Measurements from ENCODE around the gene L3MBTL2. TPM values are rescaled to one million over a fixed set of nuclear protein-coding genes. Genes with fewer than 3 reads are reported as not detected.

Gene L3MBTL2
- total and polyA plus RNA-seq, 7 donors, result 7.2 to 15.8 (median 11.4) TPM

GRCh38 chr22:41216984-41217383 lies 11.9 kb downstream of the L3MBTL2 start:
- Histone ChIP-seq H3K36me3 (ENCODE audit: insufficient read depth in 1 of 2, low read depth in 1 of 2) (peaks cover 0 to 82% of the 10 kb centered on the region in 2 donors), H3K27ac (peak overlapping the region; percentile 62), H3K4me3 (no peak overlapping the region), H3K27me3 (ENCODE audit: insufficient read depth in 3 of 3, low read length in 2 of 3) (no peaks in the 10 kb centered on the region), H3K9me3 (no peaks in the 10 kb centered on the region), H3K4me1 (peaks cover 9% of the 10 kb centered on the region)
- intact Hi-C loops (cut with DNase I), result no loop called here
- ATAC-seq, result peak; percentile 14 to 39 (median 22)
- TF ChIP-seq CTCF (IDR thresholded peaks at IDR 0.05), result no peak
- WGBS, 3 donors, result 60 to 69% (median 66%) methylated on average over 13 of the region's 13 CpGs
- no peak for DNase-seq

DNA sequence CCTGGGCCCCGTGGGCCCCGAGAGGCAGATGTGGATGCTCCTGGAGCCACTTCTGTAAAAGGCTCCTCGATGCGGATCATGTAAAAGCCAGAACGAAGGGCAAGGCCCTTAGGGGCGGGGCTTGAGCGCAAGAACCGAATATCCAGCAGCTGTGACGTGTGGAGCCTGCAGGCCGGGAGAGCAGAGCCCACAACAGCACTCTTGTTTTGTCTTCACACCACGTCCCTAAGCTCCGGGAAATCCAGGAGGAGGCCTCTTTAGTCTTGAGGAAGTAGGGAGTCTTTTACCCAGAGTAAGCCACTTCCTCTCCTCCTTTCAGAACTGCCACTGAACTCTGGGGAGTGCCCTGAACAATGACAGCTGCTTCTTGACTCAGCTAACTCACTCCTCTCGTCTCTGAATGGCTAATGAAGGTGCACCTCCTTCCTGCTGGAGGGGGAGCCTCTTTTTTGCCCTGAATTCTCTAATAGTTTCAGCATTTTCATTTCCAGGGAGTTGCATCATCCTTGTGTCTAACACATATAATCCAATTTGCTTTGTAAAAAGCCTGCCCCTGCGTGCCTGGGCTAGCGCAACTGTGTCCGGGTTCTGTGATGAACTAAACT lies 12.5 kb downstream of the L3MBTL2 start:
- Histone ChIP-seq H3K4me3 (no peak overlapping the region), H3K36me3 (ENCODE audit: insufficient read depth in 1 of 2, low read depth in 1 of 2) (peaks cover 0 to 84% of the 10 kb centered on the region in 2 donors), H3K9me3 (no peaks in the 10 kb centered on the region), H3K27me3 (ENCODE audit: insufficient read depth in 3 of 3, low read length in 2 of 3) (no peaks in the 10 kb centered on the region), H3K4me1 (peaks cover 9% of the 10 kb centered on the region), H3K27ac (peak overlapping the region; percentile 62)
- intact Hi-C loops (cut with DNase I), result no loop called here
- DNase-seq, result peak; percentile 66 to 81
- TF ChIP-seq CTCF (IDR thresholded peaks at IDR 0.05), result no peak
- ATAC-seq, result peak; percentile 42 to 80 (median 70)
- WGBS, 3 donors, result 42 to 45% (median 44%) methylated on average over 16 of the region's 16 CpGs

DNA sequence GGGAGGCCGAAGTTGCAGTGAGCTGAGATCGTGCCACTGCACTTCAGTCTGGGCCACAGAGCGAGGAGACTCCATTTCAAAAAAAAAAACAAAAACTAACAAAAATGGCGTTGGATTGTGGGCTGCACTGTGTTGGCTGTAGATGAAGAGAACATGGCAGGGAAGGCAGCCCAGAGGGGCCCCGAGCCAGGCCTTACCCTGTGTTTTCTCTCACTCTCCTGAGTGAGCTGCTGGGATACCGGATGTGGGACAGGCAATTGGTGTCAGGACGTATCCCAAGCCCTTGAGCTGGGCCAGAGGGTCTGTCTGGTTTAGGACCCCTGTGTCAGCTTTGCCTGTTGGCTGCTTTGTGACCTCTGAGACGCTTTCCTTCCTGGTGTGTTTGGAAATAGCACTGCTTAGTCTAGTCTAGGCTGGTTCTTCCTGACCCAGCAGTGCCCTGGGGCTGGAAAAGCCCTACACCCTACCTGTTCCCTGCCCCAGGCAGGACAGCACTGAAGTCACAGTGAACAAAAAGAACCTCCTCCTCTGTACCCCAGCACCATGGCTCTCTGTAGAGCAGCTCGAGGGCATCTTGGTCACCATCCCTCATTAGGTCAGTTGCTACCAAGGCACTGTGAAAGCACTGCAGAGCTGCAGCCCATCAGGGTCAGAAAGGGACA lies 17.9 kb downstream of the L3MBTL2 start:
- WGBS, 3 donors, result 92 to 95% (median 93%) methylated on average over 9 of the region's 9 CpGs
- no peak for TF ChIP-seq CTCF (IDR thresholded peaks at IDR 0.05)
- no peak for ATAC-seq

DNA sequence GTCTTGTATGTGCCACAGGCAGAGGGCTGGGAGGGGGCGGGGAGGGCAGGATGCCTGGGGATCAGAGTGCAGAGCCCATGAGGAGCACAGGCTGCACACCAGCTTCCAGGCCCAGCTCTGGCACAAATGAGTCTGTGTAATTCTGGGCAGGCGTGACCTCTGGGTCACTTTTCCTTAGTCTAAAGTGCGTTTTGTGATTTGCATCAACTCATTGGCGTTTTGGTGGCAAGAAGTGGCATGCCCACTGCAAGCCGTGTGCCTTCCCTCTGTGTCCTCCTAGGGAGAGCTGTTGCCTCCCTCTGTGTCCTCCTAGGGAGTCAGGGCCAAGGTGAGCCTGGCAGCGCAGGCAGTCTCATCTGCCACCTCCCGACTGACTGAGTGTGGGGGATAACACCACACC lies 18.4 kb downstream of the L3MBTL2 start:
- ATAC-seq, result no peak
- Histone ChIP-seq H3K9me3 (no peaks in the 10 kb centered on the region), H3K27me3 (ENCODE audit: insufficient read depth in 3 of 3, low read length in 2 of 3) (no peaks in the 10 kb centered on the region), H3K4me1 (no peaks in the 10 kb centered on the region), H3K4me3 (no peak overlapping the region), H3K36me3 (ENCODE audit: insufficient read depth in 1 of 2, low read depth in 1 of 2) (peaks cover 5 to 97% of the 10 kb centered on the region in 2 donors), H3K27ac (no peak overlapping the region)
- 90 to 92% (median 90%) methylated on average over 7 of the region's 7 CpGs for whole genome bisulfite sequencing, 3 donors
- TF ChIP-seq CTCF (IDR thresholded peaks at IDR 0.05), result no peak
- intact Hi-C loops (cut with DNase I), result no loop called here
- DNase-seq, result no peak

More for the DNA sequence above, 17.9 kb downstream of the L3MBTL2 start:
- Histone ChIP-seq H3K9me3 (no peaks in the 10 kb centered on the region), H3K27ac (no peak overlapping the region), H3K36me3 (ENCODE audit: insufficient read depth in 1 of 2, low read depth in 1 of 2) (peaks cover 5 to 96% of the 10 kb centered on the region in 2 donors), H3K4me1 (no peaks in the 10 kb centered on the region), H3K27me3 (ENCODE audit: insufficient read depth in 3 of 3, low read length in 2 of 3) (no peaks in the 10 kb centered on the region), H3K4me3 (no peak overlapping the region)
- DNase-seq, result no peak
- intact Hi-C loops (cut with DNase I), result no loop called here

All from psoas muscle (tissue), 8 donors.